ENCODE data around the gene OCLN.

DNA sequence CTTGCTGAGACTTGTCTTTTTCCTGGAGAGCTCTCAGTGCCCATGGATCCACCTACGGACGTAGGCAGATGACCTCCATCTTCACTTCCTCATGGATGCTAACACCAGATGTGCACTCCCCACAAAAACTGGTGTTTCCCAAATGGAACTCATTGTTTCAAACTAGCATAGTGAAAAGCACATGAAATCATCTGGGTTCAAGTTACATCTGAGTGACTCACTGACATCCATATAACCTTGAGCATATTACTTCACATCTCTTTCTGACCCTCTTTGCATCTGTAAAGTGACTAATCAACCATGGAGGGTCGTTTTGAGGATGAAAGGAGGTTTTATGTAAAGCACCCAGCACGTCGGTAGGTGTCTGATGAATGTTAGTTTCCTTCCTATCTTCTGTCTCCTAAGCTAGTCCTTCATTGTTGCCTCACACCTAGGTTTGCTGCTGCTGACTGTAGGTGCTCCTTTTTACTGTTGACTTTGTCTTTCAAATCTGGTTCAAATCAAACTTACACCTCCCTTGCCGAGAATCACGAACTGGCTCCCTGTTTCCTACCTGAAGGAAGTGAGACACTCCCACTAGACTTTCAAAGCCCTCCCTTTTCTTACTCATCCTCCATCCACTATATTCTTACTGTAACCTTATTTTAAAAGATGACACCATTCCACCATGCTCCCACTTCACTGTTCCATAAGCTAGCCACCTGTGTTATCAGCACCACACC lies 10.3 kb downstream of the OCLN start:
- TF ChIP-seq TAF1 (IDR thresholded peaks at IDR 0.05; ENCODE audit: low read depth, low read length) (no peak), POLR2A (IDR thresholded peaks at IDR 0.05; ENCODE audit: low read depth, low read length) (no peak), POLR2AphosphoS5 (IDR thresholded peaks at IDR 0.05; ENCODE audit: low read depth, low read length) (no peak), PAX5 (IDR thresholded peaks at IDR 0.05; ENCODE audit: insufficient read depth, low read length, severe bottlenecking) (no peak), POU2F2 (IDR thresholded peaks at IDR 0.05; ENCODE audit: low read depth, low read length) (no peak), SPI1 (IDR thresholded peaks at IDR 0.05; ENCODE audit: low read depth, low read length) (peak; percentile 54; the same call in 1 of the 2 replicates)

All from GM12891 (cell line).